ENCODE measurements around the gene MAPK8IP3.

MAPK8IP3 gene

GRCh38 chr16:1726661-1727502, 20.9 kb downstream of the MAPK8IP3 start:
- Histone ChIP-seq H3K9ac (ENCODE audit: low read length) (no peak overlapping the region), H3K4me3 (ENCODE audit: low read length) (no peak overlapping the region), H3K9me3 (replicated peaks; ENCODE audit: insufficient read depth, low read length) (no peaks in the 10 kb centered on the region), H3K4me2 (ENCODE audit: low read depth, low read length) (no peak overlapping the region), H3K4me1 (ENCODE audit: low read length) (peaks cover 6% of the 10 kb centered on the region; the same call in 1 of the 2 replicates), H2AFZ (ENCODE audit: low read length) (no peak overlapping the region), H3K27ac (ENCODE audit: low read length) (no peak overlapping the region), H3K79me2 (ENCODE audit: low read length) (peaks cover 30% of the 10 kb centered on the region), H3K36me3 (replicated peaks; ENCODE audit: insufficient read depth, low read length) (no peaks in the 10 kb centered on the region), H3F3A (ENCODE audit: insufficient read depth, low read length) (peaks cover 3% of the 10 kb centered on the region; the same call in 1 of the 2 replicates), H3K9me2 (replicated peaks; ENCODE audit: insufficient read depth, low read length) (no peaks in the 10 kb centered on the region), H4K20me1 (ENCODE audit: insufficient read depth, low read length) (no peaks in the 10 kb centered on the region), H3K27me3 (replicated peaks; ENCODE audit: insufficient read depth, low read length) (no peaks in the 10 kb centered on the region)
- DNase-seq: no peak
- TF ChIP-seq EZH2 (optimal IDR thresholded peaks at IDR 0.05; ENCODE audit: low read depth, low read length): no peak
- TF ChIP-seq CTCF (IDR thresholded peaks at IDR 0.05; ENCODE audit: low read length): no peak
- no peak for TF ChIP-seq EZH2phosphoT487 (IDR thresholded peaks at IDR 0.05; ENCODE audit: low read length)

GRCh38 chr16:1727651-1728624, 21.9 kb downstream of the MAPK8IP3 start:
- no peaks in the 10 kb centered on the region for H3K9me3 ChIP-seq (replicated peaks; ENCODE audit: insufficient read depth, low read length)
- no peaks in the 10 kb centered on the region for H4K20me1 ChIP-seq (ENCODE audit: insufficient read depth, low read length)
- no peaks in the 10 kb centered on the region for H3K9me2 ChIP-seq (replicated peaks; ENCODE audit: insufficient read depth, low read length)
- H3K9ac ChIP-seq (ENCODE audit: low read length): no peak overlapping the region
- peaks cover 30% of the 10 kb centered on the region for H3K79me2 ChIP-seq (ENCODE audit: low read length)
- H2AFZ ChIP-seq (ENCODE audit: low read length): no peak overlapping the region
- TF ChIP-seq EZH2phosphoT487 (IDR thresholded peaks at IDR 0.05; ENCODE audit: low read length) (no peak), CTCF (IDR thresholded peaks at IDR 0.05; ENCODE audit: low read length) (no peak), EZH2 (optimal IDR thresholded peaks at IDR 0.05; ENCODE audit: low read depth, low read length) (no peak)
- no peak overlapping the region for H3K4me2 ChIP-seq (ENCODE audit: low read depth, low read length)
- no peaks in the 10 kb centered on the region for H3K27me3 ChIP-seq (replicated peaks; ENCODE audit: insufficient read depth, low read length)
- H3F3A ChIP-seq (ENCODE audit: insufficient read depth, low read length): no peaks in the 10 kb centered on the region
- H3K4me1 ChIP-seq (ENCODE audit: low read length): no peaks in the 10 kb centered on the region
- H3K4me3 ChIP-seq (ENCODE audit: low read length): no peak overlapping the region
- H3K36me3 ChIP-seq (replicated peaks; ENCODE audit: insufficient read depth, low read length): no peaks in the 10 kb centered on the region
- DNase-seq: no peak
- H3K27ac ChIP-seq (ENCODE audit: low read length): no peak overlapping the region

GRCh38 chr16:1729026-1729425, 23.0 kb downstream of the MAPK8IP3 start:
- TF ChIP-seq CTCF (IDR thresholded peaks at IDR 0.05; ENCODE audit: low read length) (no peak), EZH2phosphoT487 (IDR thresholded peaks at IDR 0.05; ENCODE audit: low read length) (no peak), EZH2 (optimal IDR thresholded peaks at IDR 0.05; ENCODE audit: low read depth, low read length) (no peak)
- Histone ChIP-seq H2AFZ (ENCODE audit: low read length) (no peak overlapping the region), H3K9me3 (replicated peaks; ENCODE audit: insufficient read depth, low read length) (no peaks in the 10 kb centered on the region), H3F3A (ENCODE audit: insufficient read depth, low read length) (no peaks in the 10 kb centered on the region), H3K27ac (ENCODE audit: low read length) (no peak overlapping the region), H3K9me2 (replicated peaks; ENCODE audit: insufficient read depth, low read length) (no peaks in the 10 kb centered on the region), H4K20me1 (ENCODE audit: insufficient read depth, low read length) (no peaks in the 10 kb centered on the region), H3K79me2 (ENCODE audit: low read length) (peaks cover 20% of the 10 kb centered on the region), H3K4me3 (ENCODE audit: low read length) (no peak overlapping the region), H3K4me1 (ENCODE audit: low read length) (no peaks in the 10 kb centered on the region), H3K36me3 (replicated peaks; ENCODE audit: insufficient read depth, low read length) (no peaks in the 10 kb centered on the region), H3K4me2 (ENCODE audit: low read depth, low read length) (no peak overlapping the region), H3K9ac (ENCODE audit: low read length) (no peak overlapping the region), H3K27me3 (replicated peaks; ENCODE audit: insufficient read depth, low read length) (no peaks in the 10 kb centered on the region)
- no peak for DNase-seq
